CD4-positive, alpha-beta T cell treated with Interleukin-17A for 1 hour (primary cell): Measurements from ENCODE around the gene TIGD1.
"Not testable (repeated sequence)": the region's sequence is repeated elsewhere in the genome, so short reads cannot be mapped to it uniquely, and the experiment has no call there.

Experiments
- DNase-seq: peaks from one replicate; pipeline ENCODE4 v3.0.0-alpha.2; 2020

TIGD1 gene

GRCh38 chr2:232538671-232539070 is 11.7 kb downstream of the TIGD1 start:
- no peak for DNase-seq

- no peak for DNase-seq
Measured at GRCh38 chr2:232537499-232537898, 12.9 kb downstream of the TIGD1 start.

GRCh38 chr2:232537079-232537478 is 13.3 kb downstream of the TIGD1 start:
- DNase-seq: no peak

GRCh38 chr2:232535761-232536530 is 14.4 kb downstream of the TIGD1 start:
- no peak for DNase-seq

- no peak for DNase-seq
Measured at GRCh38 chr2:232534940-232535651, 15.3 kb downstream of the TIGD1 start.

GRCh38 chr2:232533944-232534710 is 16.2 kb downstream of the TIGD1 start:
- DNase-seq: no peak

GRCh38 chr2:232532821-232533220 is 17.5 kb downstream of the TIGD1 start:
- not testable (repeated sequence) for DNase-seq

GRCh38 chr2:232532419-232532818 is 17.9 kb downstream of the TIGD1 start:
- no peak for DNase-seq

- DNase-seq: no peak
Measured at GRCh38 chr2:232530626-232531260, 19.6 kb downstream of the TIGD1 start.

GRCh38 chr2:232529806-232530547 is 20.4 kb downstream of the TIGD1 start:
- DNase-seq: no peak

- no peak for DNase-seq
Measured at GRCh38 chr2:232528746-232529460, 21.5 kb downstream of the TIGD1 start.

GRCh38 chr2:232527905-232528470 is 22.4 kb downstream of the TIGD1 start:
- DNase-seq: no peak

- no peak for DNase-seq
Measured at GRCh38 chr2:232526372-232526941, 23.9 kb downstream of the TIGD1 start.

GRCh38 chr2:232525791-232526371 is 24.5 kb downstream of the TIGD1 start, which contains the start of gene CHRND:
TSS of gene CHRND (plus strand) at chr2:232526160. CDS start at chr2:232526216, 56 bp downstream.
- DNase-seq: no peak

GRCh38 chr2:232525199-232525598 is 25.2 kb downstream of the TIGD1 start:
- no peak for DNase-seq

- no peak for DNase-seq
Measured at GRCh38 chr2:232524771-232525170, 25.6 kb downstream of the TIGD1 start.

- DNase-seq: peak; percentile 15
Measured at GRCh38 chr2:232523682-232524597, 26.4 kb downstream of the TIGD1 start.

- DNase-seq: no peak
Measured at GRCh38 chr2:232523402-232523681, 27.0 kb downstream of the TIGD1 start.

- no peak for DNase-seq
Measured at GRCh38 chr2:232522623-232523401, 27.5 kb downstream of the TIGD1 start.
